Measurements from ENCODE around the gene TMEM82.

The TMEM82 gene

GRCh38 chr1:15785683-15786082, 43.4 kb downstream of the TMEM82 start (continued):
- TF ChIP-seq, protein P1, sequence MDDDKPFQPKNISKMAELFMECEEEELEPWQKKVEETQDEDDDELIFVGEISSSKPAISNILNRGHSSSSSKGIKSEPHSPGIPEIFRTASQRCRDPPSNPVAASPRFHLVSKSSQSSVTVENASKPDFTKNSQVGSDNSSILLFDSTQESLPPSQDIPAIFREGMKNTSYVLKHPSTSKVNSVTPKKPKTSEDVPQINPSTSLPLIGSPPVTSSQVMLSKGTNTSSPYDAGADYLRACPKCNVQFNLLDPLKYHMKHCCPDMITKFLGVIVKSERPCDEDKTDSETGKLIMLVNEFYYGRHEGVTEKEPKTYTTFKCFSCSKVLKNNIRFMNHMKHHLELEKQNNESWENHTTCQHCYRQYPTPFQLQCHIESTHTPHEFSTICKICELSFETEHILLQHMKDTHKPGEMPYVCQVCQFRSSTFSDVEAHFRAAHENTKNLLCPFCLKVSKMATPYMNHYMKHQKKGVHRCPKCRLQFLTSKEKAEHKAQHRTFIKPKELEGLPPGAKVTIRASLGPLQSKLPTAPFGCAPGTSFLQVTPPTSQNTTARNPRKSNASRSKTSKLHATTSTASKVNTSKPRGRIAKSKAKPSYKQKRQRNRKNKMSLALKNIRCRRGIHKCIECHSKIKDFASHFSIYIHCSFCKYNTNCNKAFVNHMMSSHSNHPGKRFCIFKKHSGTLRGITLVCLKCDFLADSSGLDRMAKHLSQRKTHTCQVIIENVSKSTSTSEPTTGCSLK (tag by site-specific recombination; IDR thresholded peaks at IDR 0.05) = no peak
- TF ChIP-seq SCRT1 (tag by site-specific recombination; IDR thresholded peaks at IDR 0.05; ENCODE audit: borderline replicate concordance) = no peak
- no peak for TF ChIP-seq ZNF24 (tag by site-specific recombination; IDR thresholded peaks at IDR 0.05)
- TF ChIP-seq ZSCAN5A (tag by site-specific recombination; IDR thresholded peaks at IDR 0.05) = no peak
- TF ChIP-seq, protein P2, sequence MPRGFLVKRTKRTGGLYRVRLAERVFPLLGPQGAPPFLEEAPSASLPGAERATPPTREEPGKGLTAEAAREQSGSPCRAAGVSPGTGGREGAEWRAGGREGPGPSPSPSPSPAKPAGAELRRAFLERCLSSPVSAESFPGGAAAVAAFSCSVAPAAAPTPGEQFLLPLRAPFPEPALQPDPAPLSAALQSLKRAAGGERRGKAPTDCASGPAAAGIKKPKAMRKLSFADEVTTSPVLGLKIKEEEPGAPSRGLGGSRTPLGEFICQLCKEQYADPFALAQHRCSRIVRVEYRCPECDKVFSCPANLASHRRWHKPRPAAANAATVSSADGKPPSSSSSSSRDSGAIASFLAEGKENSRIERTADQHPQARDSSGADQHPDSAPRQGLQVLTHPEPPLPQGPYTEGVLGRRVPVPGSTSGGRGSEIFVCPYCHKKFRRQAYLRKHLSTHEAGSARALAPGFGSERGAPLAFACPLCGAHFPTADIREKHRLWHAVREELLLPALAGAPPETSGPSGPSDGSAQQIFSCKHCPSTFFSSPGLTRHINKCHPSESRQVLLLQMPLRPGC (tag by site-specific recombination; IDR thresholded peaks at IDR 0.05) = no peak
- TF ChIP-seq MYNN (tag by site-specific recombination; IDR thresholded peaks at IDR 0.05; ENCODE audit: borderline replicate concordance) = no peak
- no peak for TF ChIP-seq PRDM2 (tag by site-specific recombination; IDR thresholded peaks at IDR 0.05; ENCODE audit: borderline replicate concordance)
- TF ChIP-seq ZNF791 (tag by site-specific recombination; IDR thresholded peaks at IDR 0.05) = no peak
- no peak for TF ChIP-seq ZNF404 (tag by site-specific recombination; IDR thresholded peaks at IDR 0.05)
- no peak for TF ChIP-seq ZNF146 (tag by site-specific recombination; IDR thresholded peaks at IDR 0.05)
- TF ChIP-seq ZNF521 (tag by site-specific recombination; IDR thresholded peaks at IDR 0.05) = no peak
- TF ChIP-seq, protein P3, sequence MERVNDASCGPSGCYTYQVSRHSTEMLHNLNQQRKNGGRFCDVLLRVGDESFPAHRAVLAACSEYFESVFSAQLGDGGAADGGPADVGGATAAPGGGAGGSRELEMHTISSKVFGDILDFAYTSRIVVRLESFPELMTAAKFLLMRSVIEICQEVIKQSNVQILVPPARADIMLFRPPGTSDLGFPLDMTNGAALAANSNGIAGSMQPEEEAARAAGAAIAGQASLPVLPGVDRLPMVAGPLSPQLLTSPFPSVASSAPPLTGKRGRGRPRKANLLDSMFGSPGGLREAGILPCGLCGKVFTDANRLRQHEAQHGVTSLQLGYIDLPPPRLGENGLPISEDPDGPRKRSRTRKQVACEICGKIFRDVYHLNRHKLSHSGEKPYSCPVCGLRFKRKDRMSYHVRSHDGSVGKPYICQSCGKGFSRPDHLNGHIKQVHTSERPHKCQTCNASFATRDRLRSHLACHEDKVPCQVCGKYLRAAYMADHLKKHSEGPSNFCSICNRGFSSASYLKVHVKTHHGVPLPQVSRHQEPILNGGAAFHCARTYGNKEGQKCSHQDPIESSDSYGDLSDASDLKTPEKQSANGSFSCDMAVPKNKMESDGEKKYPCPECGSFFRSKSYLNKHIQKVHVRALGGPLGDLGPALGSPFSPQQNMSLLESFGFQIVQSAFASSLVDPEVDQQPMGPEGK (tag by site-specific recombination; IDR thresholded peaks at IDR 0.05) = no peak
- TF ChIP-seq ZNF621 (tag by site-specific recombination; IDR thresholded peaks at IDR 0.05) = no peak
- TF ChIP-seq ZNF660 (tag by site-specific recombination; IDR thresholded peaks at IDR 0.05) = no peak
- no peak for TF ChIP-seq ZNF785 (tag by site-specific recombination; IDR thresholded peaks at IDR 0.05)
- no peak for TF ChIP-seq RBAK (tag by site-specific recombination; IDR thresholded peaks at IDR 0.05)
